Karpas-422 (cell line): ENCODE measurements around the gene IKZF3. TPM values are rescaled to one million over a fixed set of nuclear protein-coding genes. Genes with fewer than 3 reads are reported as not detected.

Experiments used
- DNase-seq: peaks from one replicate; pipeline ENCODE4 v3.0.0-alpha.2; 2015
- H2AFZ ChIP-seq: fragments of 200-600 bp; sonication (generic); 2 replicates; pipeline ENCODE4 v1.6.1; 2014; ENCODE audit warnings: antibody characterized with exemption, low read length, mixed read lengths
- H3K27ac ChIP-seq: fragments of 200-600 bp; sonication (generic); 2 replicates; pipeline ENCODE4 v1.5.1; 2014; ENCODE audit warnings: mild to moderate bottlenecking, low read length, moderate library complexity
- H3K27me3 ChIP-seq: fragments of 200-600 bp; sonication (generic); 2 replicates; pipeline ENCODE4 v1.6.1; 2014; ENCODE audit warnings: low read length, mixed read lengths
- H3K36me3 ChIP-seq: fragments of 200-600 bp; sonication (generic); 2 replicates; pipeline ENCODE4 v1.6.1; 2014; ENCODE audit warnings: low read length, mixed read lengths; ENCODE audit not compliant: insufficient read depth
- H3K4me1 ChIP-seq: fragments of 200-600 bp; sonication (generic); 2 replicates; pipeline ENCODE4 v1.6.1; 2014; ENCODE audit warnings: mild to moderate bottlenecking, low read length, mixed read lengths
- H3K4me2 ChIP-seq: fragments of 200-600 bp; sonication (generic); 2 replicates; pipeline ENCODE4 v1.6.1; 2014; ENCODE audit warnings: low read length, low read depth, mild to moderate bottlenecking; ENCODE audit not compliant: poor library complexity, severe bottlenecking
- H3K4me3 ChIP-seq: fragments of 200-600 bp; sonication (generic); 2 replicates; pipeline ENCODE4 v1.5.1; 2014; ENCODE audit warnings: mild to moderate bottlenecking, antibody characterized with exemption, low read length, mixed read lengths
- H3K79me2 ChIP-seq: fragments of 200-600 bp; sonication (generic); 2 replicates; pipeline ENCODE4 v1.6.1; 2014; ENCODE audit warnings: mild to moderate bottlenecking, low read length, mixed read lengths
- H3K9ac ChIP-seq: fragments of 200-600 bp; sonication (generic); 2 replicates; pipeline ENCODE4 v1.6.0; 2014; ENCODE audit warnings: low read length
- H3K9me2 ChIP-seq: fragments of 200-600 bp; sonication (generic), shearing (Covaris generic); replicated peaks from 2 replicates; pipeline ENCODE4 v1.6.0; 2014; ENCODE audit warnings: mild to moderate bottlenecking, low read length, moderate library complexity; ENCODE audit not compliant: insufficient read depth
- H3K9me3 ChIP-seq: fragments of 300-700, 200-600 bp; sonication (generic); 2 replicates; pipeline ENCODE4 v1.6.1; 2014; ENCODE audit warnings: low read length, mixed read lengths
- H4K20me1 ChIP-seq: fragments of 200-600 bp; sonication (generic); 2 replicates; pipeline ENCODE4 v1.6.1; 2014; ENCODE audit warnings: mild to moderate bottlenecking, antibody characterized with exemption, low read length, low read depth; ENCODE audit not compliant: insufficient read depth
- small RNA-seq: library from RNA; depleted of rRNA; stranded (forward); fragments of <200 nt; gene quantifications from one replicate; pipeline ENCODE3, GENCODE V24; 2014
- total RNA-seq: library from RNA; depleted of rRNA; stranded (reverse); fragments of >200 nt; shearing (Covaris generic); gene quantifications from 2 replicates; pipeline ENCODE4 v1.2.3, GENCODE V29; 2014; ENCODE audit warnings: low replicate concordance; rRNA removed

The IKZF3 gene
- total RNA-seq, 1 experiment from 2014 or later = 137 TPM

- Histone ChIP-seq H4K20me1 (no peaks in the 10 kb centered on the region), H3K27ac (no peak overlapping the region), H3K9me3 (no peaks in the 10 kb centered on the region), H3K79me2 (no peaks in the 10 kb centered on the region), H3K4me3 (no peak overlapping the region), H3K36me3 (no peaks in the 10 kb centered on the region), H3K9ac (no peak overlapping the region), H2AFZ (no peak overlapping the region), H3K9me2 (no peaks in the 10 kb centered on the region), H3K27me3 (no peaks in the 10 kb centered on the region), H3K4me2 (no peak overlapping the region), H3K4me1 (peaks cover 7% of the 10 kb centered on the region)
- no peak for DNase-seq
Observed at GRCh38 chr17:39709998-39710964, 153.8 kb downstream of the IKZF3 start.

- Histone ChIP-seq H3K9ac (no peak overlapping the region), H4K20me1 (no peaks in the 10 kb centered on the region), H3K9me3 (no peaks in the 10 kb centered on the region), H2AFZ (no peak overlapping the region), H3K27ac (no peak overlapping the region), H3K4me1 (peaks cover 7% of the 10 kb centered on the region), H3K36me3 (no peaks in the 10 kb centered on the region), H3K4me3 (no peak overlapping the region), H3K9me2 (no peaks in the 10 kb centered on the region), H3K4me2 (no peak overlapping the region), H3K27me3 (no peaks in the 10 kb centered on the region), H3K79me2 (no peaks in the 10 kb centered on the region)
- no peak for DNase-seq
Observed at GRCh38 chr17:39709319-39709997, 154.7 kb downstream of the IKZF3 start.

Small RNA genes within 50 kb of the gene (small RNA-seq; reads per million reads assigned to genes)
- not detected for gene AC090844.1
- gene MIR4728 = not detected

Other genes starting within 250 kb of the IKZF3 start
- not detected in 2 replicates for gene PPP1R1B, start 237.4 kb downstream of the IKZF3 start, total RNA-seq
- gene STARD3, start 227.2 kb downstream of the IKZF3 start, total RNA-seq = 42.9 and 43.5 TPM in 2 replicates
- gene TCAP, start 199.0 kb downstream of the IKZF3 start, total RNA-seq = 1.5 and 1.9 TPM in 2 replicates
- gene PNMT, start 195.9 kb downstream of the IKZF3 start, total RNA-seq = 6.8 TPM in 1 of 2 replicates, not detected in the other
- 10.6 and 20.2 TPM in 2 replicates for gene PGAP3, start 176.3 kb downstream of the IKZF3 start, total RNA-seq
- 7.3 and 10.9 TPM in 2 replicates for gene ERBB2, start 164.2 kb downstream of the IKZF3 start, total RNA-seq
- gene MIEN1, start 133.8 kb downstream of the IKZF3 start, total RNA-seq = 77.8 and 78.6 TPM in 2 replicates
- 0.18 and 1.5 TPM in 2 replicates for gene GRB7, start 126.4 kb downstream of the IKZF3 start, total RNA-seq
- 3.9 and 10.4 TPM in 2 replicates for gene ZPBP2, start 3.9 kb upstream of the IKZF3 start, total RNA-seq
- 14.8 and 21.3 TPM in 2 replicates for gene GSDMB, start 54.3 kb upstream of the IKZF3 start, total RNA-seq
- 41.4 and 46.8 TPM in 2 replicates for gene ORMDL3, start 63.3 kb upstream of the IKZF3 start, total RNA-seq
- 0.86 TPM in 1 of 2 replicates, not detected in the other for gene LRRC3C, start 63.4 kb upstream of the IKZF3 start, total RNA-seq
- not detected in 2 replicates for gene GSDMA, start 98.7 kb upstream of the IKZF3 start, total RNA-seq
- 87.1 and 126 TPM in 2 replicates for gene PSMD3, start 116.5 kb upstream of the IKZF3 start, total RNA-seq
- not detected in 2 replicates for gene CSF3, start 151.1 kb upstream of the IKZF3 start, total RNA-seq
- 40.8 and 50.6 TPM in 2 replicates for gene MED24, start 190.1 kb upstream of the IKZF3 start, total RNA-seq
- gene THRA, start 198.7 kb upstream of the IKZF3 start, total RNA-seq = 1.7 and 2.5 TPM in 2 replicates
- 0.65 and 0.67 TPM in 2 replicates for gene NR1D1, start 236.3 kb upstream of the IKZF3 start, total RNA-seq